Measurements from ENCODE around the gene FLCN.

The FLCN gene

DNA sequence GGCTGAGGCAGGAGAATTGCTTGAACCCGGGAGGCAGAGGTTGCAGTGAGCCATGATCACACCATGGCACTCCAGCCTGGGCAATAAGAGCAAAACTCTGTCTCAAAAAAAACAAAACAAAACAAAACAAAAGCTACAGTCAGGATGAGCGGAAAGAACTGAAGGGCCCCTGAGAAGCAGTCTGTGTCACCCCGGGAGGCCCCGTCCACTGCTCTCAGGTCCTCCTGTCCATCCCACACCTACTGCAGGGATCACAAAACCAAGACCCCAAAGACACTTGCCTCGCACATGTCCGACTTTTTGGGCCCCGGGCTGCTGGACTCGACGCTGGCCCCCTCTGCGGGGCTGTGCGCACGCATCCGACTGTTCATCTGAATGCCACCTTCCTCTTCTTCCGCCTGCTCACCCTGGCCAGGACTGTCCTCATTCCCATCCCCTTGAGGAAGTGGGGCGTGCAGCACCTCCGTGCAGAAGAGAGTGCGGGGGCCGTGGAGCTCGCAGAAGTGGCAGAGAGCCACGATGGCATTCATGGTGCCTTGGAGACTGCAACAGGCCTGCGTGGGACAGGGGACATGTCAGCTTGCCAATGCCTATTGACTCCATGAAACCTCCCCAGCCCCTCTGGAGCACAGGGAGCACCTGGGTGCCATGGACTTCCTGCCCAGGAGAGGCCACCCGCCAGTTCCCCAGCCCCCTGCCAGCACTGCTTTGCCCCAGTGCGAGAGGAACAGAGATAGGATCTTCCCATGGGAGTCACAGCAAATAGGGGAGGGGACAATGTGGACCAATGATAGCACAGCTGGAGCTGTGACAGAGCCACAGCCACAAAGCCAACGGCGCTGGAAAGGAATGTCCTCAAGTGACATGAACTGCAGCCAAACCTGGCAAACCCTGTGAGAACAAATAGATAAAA is 9.1 kb downstream of the FLCN start:
- Histone ChIP-seq H3K9ac (ENCODE audit: low read length) (no peak overlapping the region), H3K27ac (ENCODE audit: low read depth, low read length) (no peak overlapping the region), H3K9me2 (replicated peaks; ENCODE audit: insufficient read depth, low read length) (no peaks in the 10 kb centered on the region), H3K27me3 (ENCODE audit: low read length) (no peaks in the 10 kb centered on the region), H4K20me1 (ENCODE audit: low read depth, low read length) (no peaks in the 10 kb centered on the region), H3F3A (ENCODE audit: insufficient read depth) (no peaks in the 10 kb centered on the region), H3K9me3 (ENCODE audit: insufficient read depth, low read length) (no peaks in the 10 kb centered on the region), H2AFZ (ENCODE audit: low read depth, low read length, severe bottlenecking) (no peak overlapping the region), H3K36me3 (ENCODE audit: low read length) (no peaks in the 10 kb centered on the region; the same call in 1 of the 2 replicates), H3K79me2 (ENCODE audit: insufficient read depth, low read length) (no peaks in the 10 kb centered on the region; the same call in 1 of the 2 replicates), H3K4me2 (ENCODE audit: low read depth, low read length, poor library complexity, severe bottlenecking) (no peak overlapping the region), H3K4me3 (ENCODE audit: insufficient read depth, low read length, poor library complexity, severe bottlenecking) (no peak overlapping the region)
- TF ChIP-seq, protein P1, sequence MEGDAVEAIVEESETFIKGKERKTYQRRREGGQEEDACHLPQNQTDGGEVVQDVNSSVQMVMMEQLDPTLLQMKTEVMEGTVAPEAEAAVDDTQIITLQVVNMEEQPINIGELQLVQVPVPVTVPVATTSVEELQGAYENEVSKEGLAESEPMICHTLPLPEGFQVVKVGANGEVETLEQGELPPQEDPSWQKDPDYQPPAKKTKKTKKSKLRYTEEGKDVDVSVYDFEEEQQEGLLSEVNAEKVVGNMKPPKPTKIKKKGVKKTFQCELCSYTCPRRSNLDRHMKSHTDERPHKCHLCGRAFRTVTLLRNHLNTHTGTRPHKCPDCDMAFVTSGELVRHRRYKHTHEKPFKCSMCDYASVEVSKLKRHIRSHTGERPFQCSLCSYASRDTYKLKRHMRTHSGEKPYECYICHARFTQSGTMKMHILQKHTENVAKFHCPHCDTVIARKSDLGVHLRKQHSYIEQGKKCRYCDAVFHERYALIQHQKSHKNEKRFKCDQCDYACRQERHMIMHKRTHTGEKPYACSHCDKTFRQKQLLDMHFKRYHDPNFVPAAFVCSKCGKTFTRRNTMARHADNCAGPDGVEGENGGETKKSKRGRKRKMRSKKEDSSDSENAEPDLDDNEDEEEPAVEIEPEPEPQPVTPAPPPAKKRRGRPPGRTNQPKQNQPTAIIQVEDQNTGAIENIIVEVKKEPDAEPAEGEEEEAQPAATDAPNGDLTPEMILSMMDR (IDR thresholded peaks at IDR 0.05; ENCODE audit: insufficient read depth, low read length, poor library complexity, severe bottlenecking) = no peak
- TF ChIP-seq EZH2phosphoT487 (conservative IDR thresholded peaks at IDR 0.05; ENCODE audit: low read length) = no peak

DNA sequence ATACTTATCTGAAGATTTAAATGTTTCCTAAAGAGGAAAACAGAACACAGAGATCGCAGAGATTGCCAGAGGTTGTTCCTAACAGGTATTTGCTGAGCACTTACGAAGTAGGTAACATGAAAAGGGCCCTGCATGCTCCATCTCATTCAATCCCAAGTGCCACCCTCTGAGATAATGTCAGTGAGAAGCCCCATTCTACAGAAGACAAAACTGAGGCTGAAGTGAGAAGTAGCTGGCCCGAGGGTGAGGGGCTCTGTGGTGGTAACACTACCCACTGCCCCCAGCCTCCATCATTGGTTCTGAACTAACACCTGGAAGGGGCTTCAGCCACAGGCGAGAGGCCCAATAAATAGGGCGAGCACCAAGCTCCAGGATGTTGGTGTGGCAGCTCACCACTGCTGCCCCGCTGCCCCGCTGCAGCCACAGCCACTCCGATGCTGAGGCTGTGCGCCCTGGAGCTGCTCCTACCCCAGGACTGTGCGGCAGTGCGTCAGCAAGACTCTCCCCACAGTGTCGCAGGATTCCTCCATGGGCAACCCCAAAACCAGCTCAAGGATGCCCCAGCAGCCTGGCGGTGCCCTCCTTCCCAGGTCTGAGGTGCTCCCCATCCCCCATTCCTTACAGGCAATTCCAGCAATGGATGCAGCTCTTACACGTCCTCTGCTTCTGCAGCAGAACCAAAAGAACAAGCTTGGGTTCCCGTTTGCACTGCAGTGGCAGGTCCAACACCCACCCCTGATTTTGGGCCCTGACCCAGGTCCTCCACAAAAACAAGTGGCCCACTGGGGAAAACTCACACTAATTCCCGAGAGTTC is 10.3 kb downstream of the FLCN start:
- Histone ChIP-seq H4K20me1 (ENCODE audit: low read depth, low read length) (no peaks in the 10 kb centered on the region), H3K79me2 (ENCODE audit: insufficient read depth, low read length) (no peaks in the 10 kb centered on the region), H2AFZ (ENCODE audit: low read depth, low read length, severe bottlenecking) (no peak overlapping the region), H3F3A (ENCODE audit: insufficient read depth) (no peaks in the 10 kb centered on the region), H3K9ac (ENCODE audit: low read length) (no peak overlapping the region), H3K9me2 (replicated peaks; ENCODE audit: insufficient read depth, low read length) (no peaks in the 10 kb centered on the region), H3K9me3 (ENCODE audit: insufficient read depth, low read length) (no peaks in the 10 kb centered on the region), H3K4me2 (ENCODE audit: low read depth, low read length, poor library complexity, severe bottlenecking) (no peak overlapping the region), H3K4me3 (ENCODE audit: insufficient read depth, low read length, poor library complexity, severe bottlenecking) (no peak overlapping the region), H3K27me3 (ENCODE audit: low read length) (no peaks in the 10 kb centered on the region), H3K36me3 (ENCODE audit: low read length) (no peaks in the 10 kb centered on the region; the same call in 1 of the 2 replicates), H3K27ac (ENCODE audit: low read depth, low read length) (no peak overlapping the region)
- TF ChIP-seq, protein P1 (IDR thresholded peaks at IDR 0.05; ENCODE audit: insufficient read depth, low read length, poor library complexity, severe bottlenecking) = no peak
- no peak for TF ChIP-seq EZH2phosphoT487 (conservative IDR thresholded peaks at IDR 0.05; ENCODE audit: low read length)

GRCh38 chr17:17225901-17226300 is 11.1 kb downstream of the FLCN start:
- no peak for TF ChIP-seq EZH2phosphoT487 (conservative IDR thresholded peaks at IDR 0.05; ENCODE audit: low read length)
- TF ChIP-seq, protein P1 (IDR thresholded peaks at IDR 0.05; ENCODE audit: insufficient read depth, low read length, poor library complexity, severe bottlenecking) = no peak
- H2AFZ ChIP-seq (ENCODE audit: low read depth, low read length, severe bottlenecking) = no peak overlapping the region
- H3K4me2 ChIP-seq (ENCODE audit: low read depth, low read length, poor library complexity, severe bottlenecking) = no peak overlapping the region
- no peaks in the 10 kb centered on the region; the same call in 1 of the 2 replicates for H3K36me3 ChIP-seq (ENCODE audit: low read length)
- H3K79me2 ChIP-seq (ENCODE audit: insufficient read depth, low read length) = no peaks in the 10 kb centered on the region
- no peak overlapping the region for H3K9ac ChIP-seq (ENCODE audit: low read length)
- H3K9me3 ChIP-seq (ENCODE audit: insufficient read depth, low read length) = no peaks in the 10 kb centered on the region
- H3K9me2 ChIP-seq (replicated peaks; ENCODE audit: insufficient read depth, low read length) = no peaks in the 10 kb centered on the region
- no peaks in the 10 kb centered on the region for H4K20me1 ChIP-seq (ENCODE audit: low read depth, low read length)
- no peak overlapping the region for H3K4me3 ChIP-seq (ENCODE audit: insufficient read depth, low read length, poor library complexity, severe bottlenecking)
- H3K27ac ChIP-seq (ENCODE audit: low read depth, low read length) = no peak overlapping the region
- H3F3A ChIP-seq (ENCODE audit: insufficient read depth) = no peaks in the 10 kb centered on the region
- H3K27me3 ChIP-seq (ENCODE audit: low read length) = no peaks in the 10 kb centered on the region
